ENCODE results near the gene CERS4.
"Not testable (repeated sequence)": the region's sequence is repeated elsewhere in the genome, so short reads cannot be mapped to it uniquely, and the experiment has no call there.

The CERS4 gene

GRCh38 chr19:8261347-8261746, 52.2 kb downstream of the CERS4 start:
- no peak for DNase-seq (ENCODE audit: low read depth in 2 of 3, low spot score in 1 of 3)

- DNase-seq (ENCODE audit: low read depth in 2 of 3, low spot score in 1 of 3) = no peak
Observed at GRCh38 chr19:8261881-8262280, 52.7 kb downstream of the CERS4 start.

- DNase-seq (ENCODE audit: low read depth in 2 of 3, low spot score in 1 of 3) = no peak
Observed at GRCh38 chr19:8262431-8262830, 53.3 kb downstream of the CERS4 start.

GRCh38 chr19:8264248-8264647, 55.1 kb downstream of the CERS4 start:
- not testable (repeated sequence) for DNase-seq (ENCODE audit: low read depth in 2 of 3, low spot score in 1 of 3)

GRCh38 chr19:8265872-8266271, 56.7 kb downstream of the CERS4 start:
- DNase-seq (ENCODE audit: low read depth in 2 of 3, low spot score in 1 of 3) = no peak

GRCh38 chr19:8269724-8270123, 60.6 kb downstream of the CERS4 start:
- DNase-seq (ENCODE audit: low read depth in 2 of 3, low spot score in 1 of 3) = no peak

GRCh38 chr19:8276508-8276907, 67.3 kb downstream of the CERS4 start:
- DNase-seq (ENCODE audit: low read depth in 2 of 3, low spot score in 1 of 3) = not testable (repeated sequence)

- not testable (repeated sequence) for DNase-seq (ENCODE audit: low read depth in 2 of 3, low spot score in 1 of 3)
Observed at GRCh38 chr19:8291337-8291736, 82.2 kb downstream of the CERS4 start.

GRCh38 chr19:8302357-8302691, 93.2 kb downstream of the CERS4 start:
- no peak for DNase-seq (ENCODE audit: low read depth in 2 of 3, low spot score in 1 of 3)

- DNase-seq (ENCODE audit: low read depth in 2 of 3, low spot score in 1 of 3) = no peak
Observed at GRCh38 chr19:8302734-8303133, 93.6 kb downstream of the CERS4 start.

- DNase-seq (ENCODE audit: low read depth in 2 of 3, low spot score in 1 of 3) = no peak
Observed at GRCh38 chr19:8304841-8305621, 95.9 kb downstream of the CERS4 start.

- DNase-seq (ENCODE audit: low read depth in 2 of 3, low spot score in 1 of 3) = no peak
Observed at GRCh38 chr19:8305798-8306197, 96.6 kb downstream of the CERS4 start.

GRCh38 chr19:8306235-8307054, 97.3 kb downstream of the CERS4 start:
- DNase-seq (ENCODE audit: low read depth in 2 of 3, low spot score in 1 of 3) = no peak

- no peak for DNase-seq (ENCODE audit: low read depth in 2 of 3, low spot score in 1 of 3)
Observed at GRCh38 chr19:8307400-8307964, 98.3 kb downstream of the CERS4 start.

GRCh38 chr19:8307965-8308866, 99.0 kb downstream of the CERS4 start, which contains the start of gene CD320:
Gene CD320 (minus strand): TSS chr19:8308358. CDS start chr19:8308290, 68 bp downstream.
- DNase-seq (ENCODE audit: low read depth in 2 of 3, low spot score in 1 of 3) = peak; percentile 80 to 85 (median 81)

- DNase-seq (ENCODE audit: low read depth in 2 of 3, low spot score in 1 of 3) = no peak
Observed at GRCh38 chr19:8308891-8309291, 99.7 kb downstream of the CERS4 start.

- no peak for DNase-seq (ENCODE audit: low read depth in 2 of 3, low spot score in 1 of 3)
Observed at GRCh38 chr19:8310342-8311055, 101.3 kb downstream of the CERS4 start.

- no peak for DNase-seq (ENCODE audit: low read depth in 2 of 3, low spot score in 1 of 3)
Observed at GRCh38 chr19:8311461-8312260, 102.5 kb downstream of the CERS4 start.

Measured in stimulated activated CD4-positive, alpha-beta T cell treated with anti-CD3 and anti-CD28 coated beads, Interleukin-12 subunit alpha, Interleukin-12 subunit beta, amount 100 ng/mL, for 48 hours (primary cell).